Measurements from ENCODE around the gene DLGAP4.

DNA sequence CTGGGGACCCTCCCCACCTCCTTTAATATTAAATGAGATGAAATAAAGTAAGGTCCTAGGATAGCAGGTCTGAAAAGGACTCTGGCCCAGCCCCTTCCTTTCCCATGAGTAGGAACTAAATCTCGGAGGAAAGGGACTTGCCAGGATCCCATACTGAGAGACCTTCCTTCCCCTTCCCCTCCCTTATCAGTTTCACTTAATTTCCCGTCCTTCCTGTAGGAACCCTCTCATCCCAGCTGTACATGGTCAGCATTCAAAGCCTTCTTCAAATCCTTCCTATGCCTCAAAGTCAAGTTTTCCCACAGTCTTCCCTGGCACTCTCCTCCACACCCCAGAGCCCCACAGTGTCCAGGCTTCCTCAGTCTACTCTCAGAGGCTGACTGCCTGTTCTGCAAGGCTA is 163.8 kb downstream of the DLGAP4 start:
- TF ChIP-seq EZH2phosphoT487 (IDR thresholded peaks at IDR 0.05; ENCODE audit: insufficient read depth, low read depth): no peak
- TF ChIP-seq EZH2 (IDR thresholded peaks at IDR 0.05; ENCODE audit: insufficient read depth, poor library complexity, severe bottlenecking): no peak
